Renal cortical epithelial cell (primary cell): ENCODE results near the gene DBH. TPM values are rescaled to one million over a fixed set of nuclear protein-coding genes. Genes with fewer than 3 reads are reported as not detected.

Experiments used
- DNase-seq: peaks from one replicate; pipeline ENCODE4 v3.0.0-alpha.2; 2011; ENCODE audit warnings: low read depth
- total RNA-seq: library from RNA; depleted of rRNA; stranded (reverse); fragments of >200 nt; gene quantifications from 2 replicates; pipeline ENCODE4 v1.2.3, GENCODE V29; 2014

The DBH gene
- total RNA-seq = not detected in 2 replicates

DNA sequence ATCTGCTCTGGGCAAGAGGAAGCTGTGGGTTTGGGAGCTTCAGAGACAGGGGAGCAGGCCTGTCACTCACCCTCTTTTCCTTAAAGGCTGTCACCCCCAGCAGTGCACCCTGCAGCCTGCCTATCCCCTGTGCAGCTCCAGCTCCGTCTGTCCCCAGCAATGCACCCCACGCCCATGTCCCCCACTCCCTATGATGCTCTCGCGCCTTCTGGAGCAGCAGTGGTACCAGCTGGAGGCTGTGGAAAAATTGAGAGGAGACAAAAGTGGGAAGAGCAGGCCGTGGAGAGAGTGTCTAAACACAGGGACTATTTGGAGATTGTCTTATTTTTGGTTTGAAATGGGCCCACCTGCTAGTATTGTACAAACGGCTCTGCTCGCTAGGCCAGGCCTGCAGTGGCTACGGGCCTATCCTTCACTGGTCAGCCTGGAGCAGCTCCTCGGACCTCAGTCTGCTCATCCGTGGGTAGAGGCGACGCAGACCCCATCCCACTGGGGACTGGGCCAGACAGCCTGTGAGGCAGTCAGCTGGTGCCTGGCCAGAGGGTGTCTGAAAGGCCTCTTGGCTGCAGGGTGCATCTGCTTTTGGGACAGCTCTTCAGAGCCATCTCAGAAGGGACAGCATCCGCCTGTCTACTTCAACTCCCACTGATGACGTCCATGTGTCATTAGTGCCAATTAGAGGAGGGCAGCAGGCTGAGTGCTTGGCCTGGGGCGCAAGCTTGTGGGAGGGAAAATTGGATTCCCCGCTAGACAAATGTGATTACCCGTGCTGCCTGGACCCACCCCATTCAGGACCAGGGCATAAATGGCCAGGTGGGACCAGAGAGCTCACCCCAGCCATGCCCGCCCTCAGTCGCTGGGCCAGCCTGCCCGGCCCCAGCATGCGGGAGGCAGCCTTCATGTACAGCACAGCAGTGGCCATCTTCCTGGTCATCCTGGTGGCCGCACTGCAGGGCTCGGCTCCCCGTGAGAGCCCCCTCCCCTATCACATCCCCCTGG lies at the start of gene DBH:
Gene DBH (plus strand): TSS at position 831 of the 999 bp plus-strand sequence. CDS start 9 bp downstream, at position 840.
- no peak for DNase-seq

DNA sequence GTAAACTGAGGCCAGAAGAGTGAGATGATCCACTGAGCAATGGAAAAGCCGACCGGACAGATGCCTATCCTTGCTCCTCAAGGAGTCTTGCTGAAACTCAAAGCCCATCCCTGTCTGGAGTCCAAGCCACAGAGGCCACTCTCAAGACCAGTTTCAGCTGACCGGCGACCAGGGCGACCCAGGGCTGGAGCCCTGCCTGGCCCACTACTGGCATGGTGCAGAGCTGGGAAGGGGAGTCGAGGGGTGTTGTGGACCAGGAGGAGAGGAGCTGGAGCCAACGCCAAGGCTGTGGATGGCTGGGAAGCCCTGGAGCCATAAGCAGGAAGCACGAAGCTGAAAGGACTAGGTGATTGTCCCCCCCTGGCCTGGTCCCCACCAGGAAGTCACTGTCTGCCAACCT lies 49.1 kb upstream of the DBH start:
- no peak for DNase-seq

DNA sequence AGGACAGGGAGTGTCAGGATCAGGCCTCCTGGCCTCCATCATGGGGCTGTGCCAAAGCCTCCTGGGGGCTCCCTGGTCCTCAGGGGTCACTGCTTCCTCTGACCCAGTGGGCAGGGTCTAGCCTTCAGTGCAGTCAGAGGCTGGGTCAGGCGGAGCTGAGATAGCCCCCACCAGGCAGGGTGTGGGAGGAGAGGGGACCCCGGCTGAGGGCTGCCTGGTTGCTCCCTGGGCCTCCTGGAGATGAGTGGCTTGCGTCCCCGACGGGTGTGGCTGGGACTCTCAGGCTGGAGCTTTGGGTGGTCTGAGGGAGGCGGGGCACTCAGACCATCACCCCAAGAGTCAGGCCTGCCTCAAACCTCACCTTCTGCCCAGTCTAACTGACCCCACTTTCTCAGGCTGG lies 48.7 kb upstream of the DBH start:
- DNase-seq = no peak

DNA sequence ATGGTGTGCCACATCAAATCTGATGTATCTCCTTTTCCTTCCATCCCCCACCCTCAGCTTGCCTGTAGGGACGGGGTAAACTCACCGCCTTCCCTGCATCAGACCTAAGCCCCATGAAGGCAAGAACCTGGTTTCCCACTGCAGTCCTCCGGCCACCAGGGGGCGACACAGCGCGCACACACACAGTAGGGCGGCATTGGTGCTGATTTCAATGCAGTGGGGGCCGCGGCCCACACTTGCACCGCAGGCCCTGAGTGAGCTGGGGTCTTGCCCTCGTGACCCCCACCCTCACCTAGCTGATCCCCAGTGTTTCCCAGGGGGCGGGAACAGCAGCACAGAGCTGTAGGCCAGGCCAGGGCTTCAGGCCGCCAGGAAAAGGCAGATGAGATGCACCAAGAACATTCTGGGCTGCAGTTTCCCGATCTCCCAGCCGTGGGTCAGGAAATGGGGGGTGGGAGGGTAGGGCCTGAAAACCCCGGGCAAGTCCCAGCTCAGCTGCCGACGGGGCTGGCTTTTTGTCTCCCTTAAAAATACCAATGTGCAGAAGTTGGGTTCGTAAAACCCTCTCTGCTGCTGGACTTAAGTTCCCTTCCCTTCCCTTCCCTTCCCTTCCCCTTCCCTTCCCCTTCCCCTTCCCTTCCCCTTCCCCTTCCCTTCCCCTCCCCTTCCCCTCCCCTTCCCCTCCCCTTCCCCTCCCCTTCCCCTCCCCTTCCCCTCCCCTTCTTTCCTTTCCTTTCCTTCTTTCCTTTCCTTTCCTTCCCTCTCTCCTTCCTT lies 46.5 kb upstream of the DBH start:
- no peak for DNase-seq

DNA sequence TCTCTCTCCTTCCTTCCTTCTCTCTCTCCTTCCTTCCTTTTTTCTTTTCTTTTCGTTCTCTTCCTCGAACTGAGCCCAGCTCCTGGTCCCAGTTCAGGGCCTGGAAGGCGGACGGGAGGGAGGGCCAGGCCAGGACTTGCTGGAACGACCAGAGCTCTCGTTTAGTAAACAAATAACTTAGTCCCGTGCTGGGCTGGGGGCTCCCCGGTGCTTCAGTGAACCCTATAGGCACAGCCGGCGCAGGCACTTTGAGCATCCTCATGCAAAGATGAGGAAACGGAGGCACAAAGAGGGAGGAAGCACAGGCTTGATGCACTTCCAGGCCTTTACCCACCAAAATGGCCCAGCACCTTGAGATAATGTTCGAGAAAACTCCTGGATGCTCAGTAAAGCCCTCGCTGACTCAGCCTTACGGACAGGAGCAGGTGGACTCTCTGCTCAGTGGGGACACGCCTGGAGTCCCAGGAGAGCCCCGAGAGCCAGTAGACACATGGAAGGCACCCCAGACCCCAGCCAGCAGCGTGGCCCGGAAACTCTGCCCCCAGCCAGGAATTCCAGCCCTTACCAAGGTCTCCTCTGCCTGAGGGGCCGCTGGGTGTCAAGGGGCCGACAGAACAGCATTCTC lies 45.8 kb upstream of the DBH start:
- DNase-seq = no peak

DNA sequence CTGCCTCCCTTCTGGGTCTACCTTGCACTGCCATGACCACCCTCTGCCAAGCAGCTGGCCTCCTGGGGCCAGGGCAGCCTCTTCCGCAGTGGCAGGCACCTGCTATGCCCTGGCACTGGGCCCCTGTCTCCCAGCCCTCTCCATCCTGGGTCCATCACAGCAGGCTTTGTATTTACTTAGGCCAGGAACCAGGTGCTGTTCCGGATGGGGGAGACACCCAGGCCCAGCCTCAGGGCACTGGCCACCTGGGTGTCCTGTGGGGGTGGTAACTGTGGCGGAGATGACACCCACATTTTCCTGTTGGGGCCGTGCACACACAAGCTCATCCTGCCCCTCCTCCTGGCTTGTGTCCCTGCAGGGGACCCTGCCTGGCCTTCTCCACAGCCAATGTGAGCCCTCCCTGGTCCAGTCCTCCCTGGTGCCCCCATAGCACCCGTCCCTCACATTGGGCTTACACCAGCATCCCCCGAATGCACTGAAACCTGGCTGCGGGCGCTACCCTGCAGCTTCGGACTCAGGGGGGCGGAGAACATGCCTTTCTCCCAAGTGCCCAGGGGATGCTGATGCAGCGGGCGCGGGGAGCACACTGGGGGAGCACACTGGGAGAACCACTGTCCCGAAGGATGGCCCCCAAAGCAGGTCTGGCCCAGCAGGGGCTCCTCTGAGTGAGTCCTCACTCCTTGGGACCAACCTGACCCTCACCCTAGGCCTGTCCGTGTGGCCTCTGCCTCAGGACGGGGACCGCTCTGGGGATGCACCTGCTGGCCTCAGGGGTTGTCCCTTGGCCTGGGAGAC lies 44.9 kb upstream of the DBH start:
- no peak for DNase-seq

DNA sequence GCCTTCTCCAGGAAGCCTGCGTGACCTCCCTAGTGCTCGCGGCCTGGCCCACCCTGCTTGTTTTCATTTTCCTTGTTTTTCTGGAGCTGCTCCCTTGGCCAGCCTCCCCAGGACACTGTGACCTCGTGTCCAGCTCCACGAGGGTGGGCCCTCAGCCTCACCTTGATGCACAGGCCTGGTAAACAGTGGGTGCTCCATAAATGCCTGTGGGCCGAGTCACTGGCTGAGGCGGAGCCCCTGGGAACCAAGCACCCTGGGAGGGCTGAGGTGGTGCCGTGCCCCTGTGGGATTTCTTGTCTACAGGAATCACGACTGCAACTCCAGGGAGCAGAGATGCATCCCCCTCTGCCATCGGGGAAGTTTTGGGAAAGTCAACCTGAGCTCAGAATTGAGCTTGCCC lies 44.2 kb upstream of the DBH start:
- DNase-seq = no peak

DNA sequence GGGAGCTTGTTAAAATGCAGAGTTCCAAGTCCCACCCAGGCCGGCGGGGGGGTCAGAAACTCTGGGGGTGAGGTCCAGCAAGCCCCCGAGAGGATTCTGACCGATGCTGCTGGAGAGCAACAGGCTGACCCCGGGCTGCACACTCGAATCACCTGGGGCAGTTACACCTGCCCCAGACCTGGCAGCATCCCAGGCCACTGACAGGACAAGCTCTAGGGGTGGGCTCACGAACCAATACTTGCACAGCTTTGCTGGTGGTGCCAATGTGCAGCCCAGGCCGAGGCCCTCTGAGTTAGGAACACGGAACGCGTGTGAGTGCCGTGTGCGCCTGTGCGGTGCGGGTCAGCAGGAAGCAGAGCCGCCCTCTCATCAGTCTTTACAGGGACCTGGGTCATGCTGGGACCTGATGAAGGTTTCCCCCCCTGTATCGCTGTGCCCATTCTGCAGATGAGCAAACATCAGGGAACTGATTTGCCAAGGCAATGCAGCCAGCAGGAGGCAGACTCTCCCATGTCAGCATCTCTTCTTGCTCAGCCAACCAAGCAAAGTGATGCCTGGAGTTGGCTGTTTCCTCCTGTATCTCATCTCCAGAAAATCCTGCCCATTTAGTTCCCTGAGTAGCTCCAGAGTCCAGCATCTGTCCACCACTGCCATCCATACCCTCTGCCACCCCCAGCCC lies 43.3 kb upstream of the DBH start:
- no peak for DNase-seq

DNA sequence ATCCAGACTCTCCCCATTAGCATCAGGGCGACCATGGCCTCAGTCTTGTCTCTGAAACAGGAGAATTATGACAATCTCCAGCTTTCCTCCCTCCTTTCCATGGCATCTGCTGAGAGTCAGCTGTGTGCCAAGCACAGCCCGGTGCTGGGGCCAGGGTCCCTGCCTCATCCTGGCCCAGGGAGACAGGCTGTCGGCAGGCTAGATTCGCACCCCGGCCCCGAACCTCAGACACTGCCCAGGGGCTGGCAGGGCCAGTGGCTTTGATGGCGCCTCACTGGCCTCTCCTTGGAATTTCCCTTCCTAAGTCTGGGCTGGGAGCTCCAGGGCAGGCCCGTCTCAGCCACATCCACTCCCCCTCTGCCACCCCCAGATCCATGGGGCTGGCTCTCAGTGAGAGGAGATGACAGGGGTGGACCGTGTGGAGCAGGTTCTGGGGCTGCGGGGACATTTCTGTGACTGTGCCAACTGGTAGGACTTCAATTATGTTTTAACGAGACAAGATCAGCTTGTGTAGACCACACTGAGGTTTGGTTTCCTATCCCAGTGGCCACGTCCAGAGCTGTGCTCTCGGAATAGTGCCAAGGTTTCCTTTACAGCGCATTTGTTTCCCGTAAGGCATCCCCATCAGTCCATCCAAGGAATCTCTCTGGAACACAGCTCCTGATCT lies 42.4 kb upstream of the DBH start:
- DNase-seq = no peak

DNA sequence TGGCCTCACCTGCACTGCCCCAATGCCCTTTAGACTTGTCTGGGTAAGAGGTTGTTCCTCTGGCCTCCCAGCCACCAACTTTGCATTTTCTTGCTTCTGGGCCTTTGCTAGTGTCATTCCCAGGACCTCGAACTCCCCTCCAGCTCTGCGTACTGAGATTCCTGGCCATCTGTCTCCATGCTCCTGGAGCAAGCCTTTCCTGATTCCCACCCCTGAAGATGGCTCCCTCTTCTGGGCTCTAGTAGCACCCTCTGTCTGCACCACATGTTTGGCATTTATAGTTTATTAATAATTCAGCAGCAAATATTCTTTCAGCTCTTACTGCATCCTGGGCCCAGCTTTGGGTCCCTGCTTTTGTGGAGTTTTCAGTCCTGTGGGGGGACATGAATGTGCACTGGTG lies 41.9 kb upstream of the DBH start:
- no peak for DNase-seq

DNA sequence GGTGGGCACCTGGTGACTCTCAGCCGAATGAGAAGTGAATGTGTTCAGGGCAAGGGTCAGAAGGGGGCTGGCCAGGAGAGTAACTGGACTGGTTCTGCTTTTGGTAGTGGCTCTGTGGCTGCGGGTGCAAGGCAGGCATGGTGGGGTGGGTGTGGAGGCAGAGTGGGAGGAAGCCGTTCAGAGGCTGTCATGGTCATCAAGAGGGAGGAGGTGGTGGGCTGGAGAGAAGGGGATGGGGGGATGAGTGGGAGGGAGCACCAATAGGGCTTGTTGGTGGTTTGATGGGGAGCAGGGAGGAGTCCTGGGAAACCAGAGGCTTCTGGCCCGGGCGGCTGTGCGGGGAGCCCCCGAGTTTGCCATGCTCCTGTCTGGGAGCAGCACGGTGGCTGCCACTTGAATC lies 40.3 kb upstream of the DBH start:
- no peak for DNase-seq

DNA sequence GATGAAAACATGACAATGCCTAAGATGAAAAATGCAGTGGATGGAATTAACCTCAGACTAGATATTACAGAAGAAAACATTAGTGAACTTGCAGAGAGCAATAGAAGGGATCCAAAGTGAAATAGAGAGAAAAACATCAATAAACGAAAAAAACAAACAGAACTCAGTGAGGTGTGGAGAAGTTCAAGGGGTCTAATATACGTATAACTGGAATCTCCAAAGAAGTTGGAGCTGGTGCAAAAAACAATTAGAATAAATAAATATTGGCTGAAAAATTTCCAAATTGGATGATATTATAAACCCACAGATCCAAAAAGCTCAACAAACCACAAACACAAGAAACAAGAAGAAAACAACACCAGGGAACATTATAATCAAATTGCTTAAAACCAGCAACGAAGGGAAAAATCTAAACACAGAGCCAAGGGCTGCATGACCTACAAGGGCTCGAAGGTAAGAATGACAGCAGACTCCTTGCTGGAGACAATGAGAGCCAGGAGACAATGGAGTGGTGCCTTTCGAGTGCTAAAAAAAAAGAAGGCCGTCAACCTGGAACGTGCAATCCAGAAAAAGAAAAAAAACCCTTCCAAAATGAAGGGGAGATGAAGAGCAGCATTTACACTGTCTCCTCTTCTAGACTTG lies 38.7 kb upstream of the DBH start:
- no peak for DNase-seq

DNA sequence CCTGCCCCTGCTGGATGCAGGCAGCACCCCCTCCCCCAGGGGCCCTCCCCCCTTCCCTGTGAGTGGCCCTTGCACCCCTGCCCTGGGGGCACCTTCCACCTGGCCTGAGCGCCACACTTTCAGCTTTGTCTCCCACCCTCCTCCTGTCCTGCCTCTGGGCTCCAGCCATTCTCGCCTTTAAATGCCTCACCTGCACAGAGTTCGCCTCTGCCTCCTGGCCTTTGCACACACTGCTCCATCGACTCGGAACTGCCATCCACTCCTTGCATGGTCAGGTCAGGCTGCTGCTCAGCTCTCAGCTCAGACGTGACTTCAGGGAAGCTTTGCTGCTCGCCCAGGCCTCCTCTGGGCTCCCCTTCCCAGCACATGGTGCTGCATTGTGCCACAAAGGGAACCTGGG lies 37.2 kb upstream of the DBH start:
- DNase-seq = no peak

DNA sequence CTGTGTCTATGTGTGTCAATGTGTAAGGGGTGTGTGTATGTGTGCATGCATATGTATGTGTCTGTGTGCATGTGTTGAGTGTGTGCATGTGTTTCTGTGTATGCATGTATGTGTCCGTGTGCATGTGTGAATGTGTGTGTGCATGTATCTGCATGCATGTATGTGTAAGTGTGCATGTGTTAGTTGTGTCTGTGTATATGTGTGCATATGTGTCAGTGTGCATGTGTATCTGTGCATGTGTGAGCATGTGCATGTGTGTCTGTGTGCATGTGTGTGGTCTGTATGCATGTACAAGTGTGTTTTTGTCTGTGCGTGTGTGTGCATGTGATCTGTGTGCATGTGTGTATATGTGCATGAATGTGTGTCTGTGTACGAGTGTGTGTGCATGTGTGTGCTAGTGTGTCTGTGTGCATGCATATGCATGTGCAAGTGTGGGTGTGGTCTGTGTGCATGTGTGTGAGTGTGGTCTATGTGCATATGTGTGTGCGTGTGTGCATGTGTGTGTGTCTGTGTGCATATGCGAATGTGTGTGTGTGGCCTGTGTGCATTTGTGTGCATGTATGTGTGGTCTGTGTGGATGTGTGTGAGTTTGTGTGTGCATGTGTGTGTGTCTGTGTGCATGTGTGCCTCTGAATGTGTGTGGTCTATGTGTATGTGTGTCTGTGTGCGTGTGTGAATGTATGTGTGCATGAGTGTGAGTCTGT lies 36.5 kb upstream of the DBH start:
- DNase-seq = no peak

DNA sequence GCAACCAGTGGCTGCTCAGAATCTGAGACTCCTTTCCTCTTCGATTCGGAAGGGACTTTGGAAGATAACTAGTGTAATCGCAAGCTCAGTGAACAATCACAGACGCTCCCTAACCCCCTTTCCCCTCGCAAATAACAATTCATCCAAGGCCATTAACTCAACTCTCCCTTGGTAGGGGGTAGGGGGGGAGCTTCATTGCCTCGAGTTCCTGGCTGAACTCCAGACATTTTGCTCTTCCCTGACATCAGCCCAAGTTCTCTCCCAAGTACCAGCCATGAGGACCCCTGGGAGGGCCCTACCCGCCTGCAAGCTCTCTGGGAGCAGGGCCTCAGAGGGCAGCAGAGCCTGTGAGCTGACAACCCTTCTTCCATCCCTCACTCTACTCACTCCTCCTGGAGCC lies 35.4 kb upstream of the DBH start:
- DNase-seq = no peak

DNA sequence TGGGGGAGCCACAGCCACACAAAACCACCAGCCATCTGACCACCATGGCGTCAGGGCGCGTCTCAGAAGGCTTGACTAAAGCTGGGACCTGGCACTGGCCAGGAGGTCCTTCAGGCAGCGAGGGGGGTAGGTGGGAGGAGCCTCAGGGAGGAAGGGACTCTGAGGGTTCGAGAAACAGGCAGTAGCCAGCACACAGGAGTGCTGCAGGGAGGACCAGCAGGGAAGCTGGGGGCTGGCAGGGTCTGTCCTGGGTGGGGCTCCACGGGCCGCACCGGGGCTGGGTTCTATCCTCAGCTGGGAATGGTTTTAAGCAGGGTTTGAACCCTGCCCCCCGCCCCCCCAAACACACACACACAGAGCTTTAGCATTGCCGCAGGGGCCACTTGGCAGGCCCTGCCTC lies 34.4 kb upstream of the DBH start:
- no peak for DNase-seq

DNA sequence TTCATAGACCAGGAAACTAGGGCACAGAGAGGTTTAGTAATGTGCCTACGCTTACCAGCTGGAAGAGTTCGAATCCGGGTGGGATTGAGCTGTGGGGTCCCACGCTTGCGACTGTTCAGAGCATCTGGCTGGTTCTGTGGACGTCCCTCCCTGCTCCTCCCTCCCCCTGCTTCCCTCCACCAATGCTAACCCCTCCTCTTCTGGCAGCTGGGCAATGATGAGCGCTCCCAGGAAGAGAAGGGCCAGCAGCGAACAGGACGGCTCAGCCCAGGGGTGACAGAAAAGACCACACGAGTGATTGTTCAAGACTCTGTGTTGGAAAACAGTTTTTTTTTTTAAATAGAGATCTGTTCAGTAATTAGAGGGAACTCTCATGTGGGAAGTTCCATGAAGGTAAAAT lies 33.9 kb upstream of the DBH start:
- DNase-seq = no peak

DNA sequence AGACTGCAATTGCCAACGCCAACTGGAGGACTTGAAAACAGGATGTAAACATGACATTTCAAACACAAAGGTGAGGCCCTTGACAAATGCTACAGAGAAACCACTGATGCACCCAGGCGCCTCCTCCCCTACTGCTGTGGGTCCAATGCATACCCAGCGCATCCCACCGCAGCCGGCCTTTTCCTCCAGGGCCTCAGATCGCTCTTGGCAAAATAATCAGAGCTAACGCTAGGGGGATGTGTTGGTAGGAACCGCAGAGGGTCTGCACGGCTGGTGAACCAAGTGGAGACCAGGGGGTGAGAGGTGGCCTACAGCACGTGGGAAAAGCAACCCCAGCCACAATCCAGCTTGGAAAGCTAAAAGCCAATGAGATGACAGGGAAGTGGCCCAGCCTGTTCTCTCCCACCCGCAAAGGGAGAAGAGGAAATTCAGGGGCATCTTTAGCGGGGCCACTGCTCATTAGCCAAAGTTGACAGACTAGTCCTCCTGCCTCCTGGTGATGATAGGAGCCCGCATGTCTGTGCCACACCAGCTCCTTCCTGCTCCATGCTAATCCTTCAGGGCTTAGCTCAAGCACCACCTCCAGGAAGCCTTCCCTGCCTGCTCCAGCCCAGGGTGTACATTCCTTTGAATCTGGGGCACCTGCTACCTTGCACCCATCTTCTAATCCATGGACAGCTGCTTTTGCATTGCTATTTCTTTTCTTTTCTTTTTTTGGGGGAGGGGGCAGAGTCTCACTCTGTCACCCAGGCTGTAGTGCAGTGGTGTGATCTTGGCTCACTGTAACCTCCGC lies 32.8 kb upstream of the DBH start:
- DNase-seq = no peak

DNA sequence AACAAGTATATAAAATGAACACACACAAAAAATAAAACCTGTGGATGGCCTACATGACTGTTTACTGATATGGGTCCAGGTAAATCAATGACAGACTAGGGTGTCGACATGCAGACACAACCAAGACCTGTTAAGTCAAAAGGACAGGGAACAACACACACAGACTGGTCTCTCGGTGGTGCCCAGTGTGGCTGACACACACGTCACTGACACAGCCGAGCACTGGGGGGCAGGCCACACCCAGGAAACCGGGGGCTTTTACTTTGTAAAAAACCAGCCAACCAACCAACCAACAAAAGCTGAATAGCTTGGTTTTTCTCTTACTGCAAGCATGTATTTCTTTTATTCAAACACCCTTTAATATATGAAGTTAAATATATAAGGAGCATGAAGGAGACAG lies 31.9 kb upstream of the DBH start:
- DNase-seq = no peak
